Suprapubic skin (tissue), 4 donors: Measurements from ENCODE around the gene MARCHF2. TPM values are rescaled to one million over a fixed set of nuclear protein-coding genes. Genes with fewer than 3 reads are reported as not detected.

ENCODE experiments used
- DNase-seq, 2 donors: peaks; one replicate each; pipeline ENCODE4 v3.0.0-alpha.2; 2019; ENCODE audit warnings: low spot score in 2 of 2
- H3K27ac ChIP-seq: fragments of 200-600 bp; sonication (generic); one replicate; pipeline ENCODE4 v1.5.1; 2019
- H3K27me3 ChIP-seq: fragments of 200-600 bp; sonication (generic); one replicate; pipeline ENCODE4 v1.5.1; 2019
- H3K36me3 ChIP-seq: fragments of 200-600 bp; sonication (generic); one replicate; pipeline ENCODE4 v1.5.1; 2019
- H3K4me1 ChIP-seq: fragments of 200-600 bp; sonication (generic); one replicate; pipeline ENCODE4 v1.5.1; 2019
- H3K4me3 ChIP-seq: fragments of 200-600 bp; sonication (generic); one replicate; pipeline ENCODE4 v1.5.1; 2019; ENCODE audit warnings: mild to moderate bottlenecking
- H3K9me3 ChIP-seq: fragments of 200-600 bp; sonication (generic); one replicate; pipeline ENCODE4 v1.5.1; 2019
- CTCF ChIP-seq, 2 donors: fragments of 200-600 bp in 1 of 2; fragments of 450-650 bp in 1 of 2; sonication (generic) in 1 of 2; IDR thresholded peaks; one replicate each; pipeline ENCODE4 v1.5.1; 2016 to 2019; ENCODE audit warnings: antibody characterized with exemption in 2 of 2, mild to moderate bottlenecking in 1 of 2, moderate library complexity in 1 of 2
- EP300 ChIP-seq: sonication (generic); formaldehyde crosslinking; IDR thresholded peaks from one replicate; pipeline ENCODE4 v1.6.1; 2017; ENCODE audit warnings: antibody characterized with exemption
- POLR2A ChIP-seq, 2 donors: fragments of 450-650 bp; IDR thresholded peaks; one replicate each; pipeline ENCODE4 v1.6.1; 2017; ENCODE audit warnings: antibody characterized with exemption in 2 of 2, mild to moderate bottlenecking in 2 of 2, moderate library complexity in 2 of 2
- POLR2AphosphoS5 ChIP-seq, 3 donors: sonication (generic); formaldehyde crosslinking; IDR thresholded peaks; one replicate each; pipeline ENCODE4 v1.6.1; 2017; ENCODE audit warnings: antibody characterized with exemption in 3 of 3
- WGBS: methylation state at CpG from one replicate; pipeline ENCODE4 v1.1.5; 2018; 5-methylcytosine and 5-hydroxymethylcytosine counted together
- total RNA-seq, 4 donors: library from RNA; depleted of rRNA; stranded (reverse); fragments of >200 nt; gene quantifications; one replicate each; pipeline ENCODE4 v1.1.0, GENCODE V29; 2016

The MARCHF2 gene
- total RNA-seq, 4 donors from 2014 or later = 47.4 to 99.0 (median 90.8) TPM

GRCh38 chr19:8461376-8461775, 48.3 kb downstream of the MARCHF2 start:
- Histone ChIP-seq H3K4me1 (peaks cover 49% of the 10 kb centered on the region), H3K9me3 (no peaks in the 10 kb centered on the region), H3K4me3 (no peak overlapping the region), H3K36me3 (peaks cover 32% of the 10 kb centered on the region), H3K27me3 (no peaks in the 10 kb centered on the region), H3K27ac (no peak overlapping the region)
- DNase-seq = no peak
- WGBS = 79% methylated on average over 4 of the region's 4 CpGs
- TF ChIP-seq CTCF (IDR thresholded peaks at IDR 0.05) = no peak
- TF ChIP-seq POLR2AphosphoS5 (IDR thresholded peaks at IDR 0.05) = no peak
- no peak for TF ChIP-seq POLR2A (IDR thresholded peaks at IDR 0.05)
- no peak for TF ChIP-seq EP300

GRCh38 chr19:8461891-8462290, 48.8 kb downstream of the MARCHF2 start:
- Histone ChIP-seq H3K4me3 (no peak overlapping the region), H3K9me3 (no peaks in the 10 kb centered on the region), H3K27me3 (no peaks in the 10 kb centered on the region), H3K27ac (no peak overlapping the region), H3K4me1 (peaks cover 47% of the 10 kb centered on the region), H3K36me3 (peaks cover 34% of the 10 kb centered on the region)
- WGBS = 82% methylated on average over 14 of the region's 14 CpGs
- DNase-seq = no peak
- TF ChIP-seq EP300 (no peak), POLR2A (IDR thresholded peaks at IDR 0.05) (no peak), CTCF (IDR thresholded peaks at IDR 0.05) (no peak), POLR2AphosphoS5 (IDR thresholded peaks at IDR 0.05) (no peak)

GRCh38 chr19:8462571-8462970, 49.5 kb downstream of the MARCHF2 start:
- Histone ChIP-seq H3K27me3 (no peaks in the 10 kb centered on the region), H3K4me3 (no peak overlapping the region), H3K36me3 (peaks cover 41% of the 10 kb centered on the region), H3K9me3 (no peaks in the 10 kb centered on the region), H3K27ac (no peak overlapping the region), H3K4me1 (peaks cover 43% of the 10 kb centered on the region)
- 71% methylated on average over 5 of the region's 5 CpGs for WGBS
- no peak for TF ChIP-seq POLR2AphosphoS5 (IDR thresholded peaks at IDR 0.05)
- DNase-seq = no peak

GRCh38 chr19:8463365-8463764, 50.3 kb downstream of the MARCHF2 start:
- TF ChIP-seq POLR2A (IDR thresholded peaks at IDR 0.05) (no peak), POLR2AphosphoS5 (IDR thresholded peaks at IDR 0.05) (no peak), EP300 (no peak), CTCF (IDR thresholded peaks at IDR 0.05) (no peak)
- Histone ChIP-seq H3K36me3 (peaks cover 49% of the 10 kb centered on the region), H3K4me3 (no peak overlapping the region), H3K27me3 (no peaks in the 10 kb centered on the region), H3K4me1 (peaks cover 43% of the 10 kb centered on the region), H3K27ac (no peak overlapping the region), H3K9me3 (no peaks in the 10 kb centered on the region)
- WGBS = 78% methylated on average over 8 of the region's 8 CpGs
- no peak for DNase-seq

GRCh38 chr19:8466018-8466417, 52.9 kb downstream of the MARCHF2 start:
- peaks cover 75% of the 10 kb centered on the region for H3K36me3 ChIP-seq
- H3K9me3 ChIP-seq = no peaks in the 10 kb centered on the region
- H3K27ac ChIP-seq = no peak overlapping the region
- H3K4me3 ChIP-seq = no peak overlapping the region
- H3K4me1 ChIP-seq = peaks cover 17% of the 10 kb centered on the region
- no peak for DNase-seq
- H3K27me3 ChIP-seq = no peaks in the 10 kb centered on the region
- WGBS = 93% methylated on average over 4 of the region's 4 CpGs
- TF ChIP-seq POLR2AphosphoS5 (IDR thresholded peaks at IDR 0.05) (no peak), POLR2A (IDR thresholded peaks at IDR 0.05) (no peak), CTCF (IDR thresholded peaks at IDR 0.05) (no peak)

GRCh38 chr19:8468124-8468523, 55.0 kb downstream of the MARCHF2 start:
- Histone ChIP-seq H3K4me3 (no peak overlapping the region), H3K36me3 (peaks cover 96% of the 10 kb centered on the region), H3K4me1 (no peaks in the 10 kb centered on the region), H3K9me3 (no peaks in the 10 kb centered on the region), H3K27me3 (no peaks in the 10 kb centered on the region), H3K27ac (no peak overlapping the region)
- 88% methylated on average over 3 of the region's 3 CpGs for WGBS
- TF ChIP-seq CTCF (IDR thresholded peaks at IDR 0.05) = no peak
- TF ChIP-seq POLR2A (IDR thresholded peaks at IDR 0.05) = no peak
- TF ChIP-seq POLR2AphosphoS5 (IDR thresholded peaks at IDR 0.05) = no peak
- TF ChIP-seq EP300 = no peak
- DNase-seq = no peak
